Endothelial cell of umbilical vein (primary cell): Measurements from ENCODE around the gene LPCAT3. TPM values are rescaled to one million over a fixed set of nuclear protein-coding genes. Genes with fewer than 3 reads are reported as not detected.

ENCODE experiments used
- BruUV-seq: library from RNA; stranded (reverse); fragments of 400-500 nt; replicated peaks from 2 replicates; lab custom pipeline; 2021; lab: Mats Ljungman, UMichigan
- CTCF ChIA-PET: fragments of 300-600, 350-600 bp; sonication (Branson Sonifier 250); formaldehyde crosslinking; loops from one replicate; lab custom pipeline; 2021; ENCODE audit warnings: antibody characterized with exemption, inconsistent platforms; lab: Charles Lee
- POLR2A ChIA-PET: fragments of 300-600, 350-600 bp; sonication (Branson Sonifier 250); formaldehyde crosslinking; loops from one replicate; lab custom pipeline; 2021; ENCODE audit warnings: antibody characterized with exemption, inconsistent platforms; lab: Charles Lee
- DNase-seq: peaks from one replicate; pipeline ENCODE4 v3.0.0-alpha.2; 2011; ENCODE audit warnings: low read depth, low spot score
- FAIRE-seq: peaks from 2 replicates; lab custom pipeline; 2011; peaks lifted over from hg19 to GRCh38; lab: Jason Lieb, UNC
- H2AFZ ChIP-seq: 2 replicates; pipeline ENCODE4 v1.6.0; 2012; ENCODE audit warnings: low read depth, low read length, control low read depth, inconsistent platforms
- H3K27ac ChIP-seq: 2 replicates; pipeline ENCODE4 v1.5.1; 2011; ENCODE audit warnings: low read depth, mild to moderate bottlenecking, control low read depth, low read length, moderate library complexity; ENCODE audit not compliant: insufficient read depth
- H3K27me3 ChIP-seq, 2 experiments: 2 replicates each; pipeline versions ENCODE4 v1.6.0 to v1.6.1; 2011; ENCODE audit warnings: low read length in 2 of 2, mixed read lengths in 1 of 2; ENCODE audit not compliant: control insufficient read depth in 2 of 2, insufficient read depth in 2 of 2
- H3K36me3 ChIP-seq, 2 experiments: 2 replicates in 1 of 2; 3 replicates in 1 of 2; pipeline ENCODE4 v1.5.1; 2011; ENCODE audit warnings: low read length in 2 of 2, mild to moderate bottlenecking in 1 of 2, moderate library complexity in 1 of 2; ENCODE audit not compliant: control insufficient read depth in 2 of 2, insufficient read depth in 2 of 2; ENCODE audit errors: extremely low read depth in 1 of 2
- H3K4me1 ChIP-seq: 3 replicates; pipeline ENCODE4 v1.5.1; 2011; ENCODE audit warnings: mild to moderate bottlenecking, low read length; ENCODE audit not compliant: control insufficient read depth, insufficient read depth; ENCODE audit errors: extremely low read depth
- H3K4me2 ChIP-seq: 2 replicates; pipeline ENCODE4 v1.6.1; 2011; ENCODE audit warnings: low read length, control low read depth, mixed read lengths; ENCODE audit not compliant: insufficient read depth
- H3K4me3 ChIP-seq, 3 experiments: fragments of 200-600 bp in 1 of 3; sonication (generic), shearing (Covaris generic) in 1 of 3; replicated peaks in 1 of 3; 2 replicates each; pipeline ENCODE4 v1.5.1; 2011 to 2016; ENCODE audit warnings: control low read depth in 3 of 3, low read length in 3 of 3, mild to moderate bottlenecking in 2 of 3, inconsistent platforms in 1 of 3, low read depth in 1 of 3, moderate library complexity in 1 of 3; ENCODE audit not compliant: insufficient read depth in 1 of 3
- H3K79me2 ChIP-seq: 2 replicates; pipeline ENCODE4 v1.6.0; 2012; ENCODE audit warnings: low read length, inconsistent platforms; ENCODE audit not compliant: control insufficient read depth, insufficient read depth
- H3K9ac ChIP-seq: replicated peaks from 2 replicates; pipeline ENCODE3; 2011; ENCODE audit warnings: low read length, control low read depth; ENCODE audit not compliant: insufficient read depth; ENCODE audit errors: extremely low read depth
- H3K9me1 ChIP-seq: replicated peaks from 3 replicates; pipeline ENCODE4 v1.6.0; 2011; ENCODE audit warnings: mild to moderate bottlenecking, low read length; ENCODE audit not compliant: control insufficient read depth, insufficient read depth; ENCODE audit errors: extremely low read depth
- H3K9me3 ChIP-seq: replicated peaks from 2 replicates; pipeline ENCODE4 v1.5.1; 2012; ENCODE audit warnings: low read length, inconsistent platforms; ENCODE audit not compliant: control insufficient read depth, insufficient read depth
- H4K20me1 ChIP-seq: replicated peaks from 2 replicates; pipeline ENCODE3; 2011; ENCODE audit warnings: mild to moderate bottlenecking, low read length; ENCODE audit not compliant: control insufficient read depth, insufficient read depth; ENCODE audit errors: extremely low read depth
- CTCF ChIP-seq, 2 donors: IDR thresholded peaks; 1 replicate in 1 of 2; 2 replicates in 1 of 2; pipeline ENCODE4 v1.5.1; 2011; ENCODE audit warnings: low read length in 2 of 2, mild to moderate bottlenecking in 2 of 2, moderate library complexity in 2 of 2, control low read depth in 1 of 2, inconsistent platforms in 1 of 2, low read depth in 1 of 2; ENCODE audit not compliant: insufficient read depth in 1 of 2; ENCODE audit errors: extremely low read depth in 1 of 2
- EZH2 ChIP-seq: IDR thresholded peaks from 2 replicates; pipeline ENCODE4 v1.6.1; 2012; ENCODE audit warnings: borderline replicate concordance, low read depth, mild to moderate bottlenecking, moderate library complexity, low read length, inconsistent platforms; ENCODE audit not compliant: severe bottlenecking
- FOS ChIP-seq: IDR thresholded peaks from 2 replicates; pipeline ENCODE4 v1.6.1; 2011; ENCODE audit warnings: mild to moderate bottlenecking, low read length, moderate library complexity, borderline replicate concordance; ENCODE audit not compliant: insufficient read depth
- GATA2 ChIP-seq: IDR thresholded peaks from 2 replicates; pipeline ENCODE4 v1.7.0; 2011; ENCODE audit warnings: low read depth, mild to moderate bottlenecking, moderate library complexity, mixed read lengths, low read length; ENCODE audit not compliant: insufficient read length, insufficient read depth
- JUN ChIP-seq: IDR thresholded peaks from 2 replicates; pipeline ENCODE4 v1.6.1; 2011; ENCODE audit warnings: borderline replicate concordance, low read depth; ENCODE audit not compliant: insufficient read length, insufficient read depth
- MAX ChIP-seq: IDR thresholded peaks from 2 replicates; pipeline ENCODE4 v1.6.1; 2011; ENCODE audit not compliant: insufficient read depth, insufficient read length
- MYC ChIP-seq: IDR thresholded peaks from one replicate; pipeline ENCODE4 v1.6.1; 2011; ENCODE audit warnings: mild to moderate bottlenecking, low read depth, low read length
- POLR2A ChIP-seq: IDR thresholded peaks from 2 replicates; pipeline ENCODE4 v1.6.1; 2012; ENCODE audit warnings: low read depth, mild to moderate bottlenecking, control low read depth, low read length
- POLR2AphosphoS5 ChIP-seq: IDR thresholded peaks from 2 replicates; pipeline ENCODE4 v1.6.1; 2012; ENCODE audit warnings: low read depth, mild to moderate bottlenecking, control low read depth, low read length, moderate library complexity; ENCODE audit not compliant: insufficient read depth
- dilution Hi-C: fragments of 300-500 bp; cut with MboI; formaldehyde crosslinking; loops from one replicate; pipeline ENCODE4 v1.15.0; 2019; ENCODE audit warnings: low sequenced_read_pairs; ENCODE audit not compliant: extremely low pct_ligation_motif_present
- intact Hi-C: fragments of 100-400 bp; cut with micrococcal nuclease; formaldehyde crosslinking; loops from one replicate; pipeline ENCODE4 v1.10.0; 2022
- polyA plus RNA-seq, 4 experiments: library from polyadenylated mRNA; depleted of rRNA in 3 of 4; stranded (reverse) in 3 of 4; unstranded in 1 of 4; fragments of >200 nt; gene quantifications; 2 replicates each; pipeline versions ENCODE4 v1.2.1 to v1.2.3, GENCODE V29; 2011 to 2012; ENCODE audit warnings: missing spikeins in 1 of 4
- total RNA-seq: library from RNA; stranded (reverse); gene quantifications from 2 replicates; pipeline ENCODE4 v1.2.3, GENCODE V29; 2021

LPCAT3 gene
- total and polyA plus RNA-seq, 2 donors (not counting 3 experiments of a cell fraction or from before 2014, with no cell fraction given), result 29.5 to 36.0 TPM

GRCh38 chr12:7005311-7005710, 13.0 kb downstream of the LPCAT3 start:
- H3K36me3 ChIP-seq, result peaks cover 0 to 2% of the 10 kb centered on the region in 2 experiments
- peaks cover 4% of the 10 kb centered on the region for H3K4me1 ChIP-seq
- dilution Hi-C loops (no loop called here), intact Hi-C loops (no loop called here)
- H3K9me3 ChIP-seq, result no peaks in the 10 kb centered on the region
- CTCF ChIA-PET, result interaction anchor here (1.2 to 1.9 kb wide), 2 partner anchors 12 to 13 kb away, joined by 3 to 5 read pairs; partner anchors contain the start of gene LPCAT3
- no peak for TF ChIP-seq POLR2A
- TF ChIP-seq MAX, result no peak
- TF ChIP-seq GATA2, result no peak
- TF ChIP-seq EZH2, result no peak
- no peak for TF ChIP-seq JUN
- no peak for TF ChIP-seq MYC
- no peak for TF ChIP-seq POLR2AphosphoS5
- no peak for TF ChIP-seq CTCF (IDR thresholded peaks at IDR 0.05; ENCODE audit: extremely low read depth in 1 of 2, insufficient read depth in 1 of 2, low read depth in 1 of 2, low read length in 2 of 2)
- no peak for TF ChIP-seq FOS
- no TSS peak for BruUV-seq
- H3K9ac ChIP-seq, result no peak overlapping the region
- H3K4me2 ChIP-seq, result no peak overlapping the region
- H3K27ac ChIP-seq, result no peak overlapping the region
- no peak overlapping the region for H2AFZ ChIP-seq
- FAIRE-seq (no peak), DNase-seq (no peak)
- H3K9me1 ChIP-seq, result no peaks in the 10 kb centered on the region
- POLR2A ChIA-PET, result no interaction called here
- H4K20me1 ChIP-seq, result no peaks in the 10 kb centered on the region
- H3K79me2 ChIP-seq, result no peaks in the 10 kb centered on the region
- H3K4me3 ChIP-seq, result no peak overlapping the region
- no peaks in the 10 kb centered on the region for H3K27me3 ChIP-seq
